ENCODE data around the gene KRT8. TPM values are rescaled to one million over a fixed set of nuclear protein-coding genes. Genes with fewer than 3 reads are reported as not detected.

KRT8 gene
- total and polyA plus RNA-seq, 2 of the 13 experiments (the other 11 are each of a cell fraction or from before 2014, with no cell fraction given), result 498 to 718 TPM

GRCh38 chr12:52925717-52926595, 21.1 kb upstream of the KRT8 start (continued):
- TF ChIP-seq, protein P1, sequence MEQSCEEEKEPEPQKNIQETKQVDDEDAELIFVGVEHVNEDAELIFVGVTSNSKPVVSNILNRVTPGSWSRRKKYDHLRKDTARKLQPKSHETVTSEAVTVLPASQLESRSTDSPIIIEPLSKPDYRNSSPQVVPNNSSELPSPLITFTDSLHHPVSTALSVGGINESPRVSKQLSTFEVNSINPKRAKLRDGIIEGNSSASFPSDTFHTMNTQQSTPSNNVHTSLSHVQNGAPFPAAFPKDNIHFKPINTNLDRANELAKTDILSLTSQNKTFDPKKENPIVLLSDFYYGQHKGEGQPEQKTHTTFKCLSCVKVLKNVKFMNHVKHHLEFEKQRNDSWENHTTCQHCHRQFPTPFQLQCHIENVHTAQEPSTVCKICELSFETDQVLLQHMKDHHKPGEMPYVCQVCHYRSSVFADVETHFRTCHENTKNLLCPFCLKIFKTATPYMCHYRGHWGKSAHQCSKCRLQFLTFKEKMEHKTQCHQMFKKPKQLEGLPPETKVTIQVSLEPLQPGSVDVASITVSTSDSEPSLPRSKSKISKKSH (CRISPR knock-in tag; IDR thresholded peaks at IDR 0.05; ENCODE audit: borderline replicate concordance), result no peak
- TF ChIP-seq CHCHD3 (CRISPR knock-in tag; IDR thresholded peaks at IDR 0.05) (no peak), TCF12 (IDR thresholded peaks at IDR 0.05) (no peak), TCF12 (CRISPR knock-in tag; IDR thresholded peaks at IDR 0.05) (0 out of 2 replicates have a peak, but pooled peaks have one; percentile 1), NONO (IDR thresholded peaks at IDR 0.05) (no peak), NONO (CRISPR knock-in tag; conservative IDR thresholded peaks at IDR 0.05) (0 out of 2 replicates have a peak, but pooled peaks have one; percentile 11), EHMT2 (IDR thresholded peaks at IDR 0.05; ENCODE audit: borderline replicate concordance, low read depth, low read length) (no peak), YEATS2 (CRISPR knock-in tag; IDR thresholded peaks at IDR 0.05; ENCODE audit: borderline replicate concordance) (0 out of 2 replicates have a peak, but pooled peaks have one; percentile 8), ETV5 (CRISPR knock-in tag; IDR thresholded peaks at IDR 0.05; ENCODE audit: borderline replicate concordance) (0 out of 2 replicates have a peak, but pooled peaks have one; percentile 38), SOX6 (IDR thresholded peaks at IDR 0.05) (no peak), SOX6 (CRISPR knock-in tag; IDR thresholded peaks at IDR 0.05) (0 out of 2 replicates have a peak, but pooled peaks have one; percentile 21), ZNF3 (CRISPR knock-in tag; IDR thresholded peaks at IDR 0.05) (no peak), IRX3 (CRISPR knock-in tag; IDR thresholded peaks at IDR 0.05; ENCODE audit: borderline replicate concordance, low read depth) (no peak), ZBTB7B (CRISPR knock-in tag; IDR thresholded peaks at IDR 0.05) (peak; percentile 49; the same call in 1 of the 2 replicates), ZBTB42 (CRISPR knock-in tag; IDR thresholded peaks at IDR 0.05) (peak; percentile 69; the same call in 1 of the 2 replicates), JUND (CRISPR knock-in tag; IDR thresholded peaks at IDR 0.05) (no peak), ZBTB38 (CRISPR knock-in tag; IDR thresholded peaks at IDR 0.05) (no peak), PHB2 (IDR thresholded peaks at IDR 0.05; ENCODE audit: partially characterized antibody) (no peak), ZNF788 (CRISPR knock-in tag; IDR thresholded peaks at IDR 0.05; ENCODE audit: borderline replicate concordance) (peak; percentile 41; the same call in 1 of the 2 replicates), TARDBP (CRISPR knock-in tag; IDR thresholded peaks at IDR 0.05) (0 out of 2 replicates have a peak, but pooled peaks have one; percentile 56), ZNF251 (CRISPR knock-in tag; IDR thresholded peaks at IDR 0.05) (no peak)
